Glutamatergic neuron (in vitro differentiated cells): ENCODE results near the gene OLFM2. TPM values are rescaled to one million over a fixed set of nuclear protein-coding genes. Genes with fewer than 3 reads are reported as not detected.

Experiments used
- DNase-seq: peaks from one replicate; pipeline ENCODE4 v3.0.0; 2022
- H3K27ac Mint-ChIP-seq: one replicate; pipeline ENCODE4 v1.8.0; 2020; ENCODE audit warnings: mild to moderate bottlenecking, mixed read lengths, inconsistent platforms; ENCODE audit not compliant: unreplicated experiment
- H3K27me3 Mint-ChIP-seq: one replicate; pipeline ENCODE4 v1.8.0; 2020; ENCODE audit warnings: mild to moderate bottlenecking, moderate library complexity, mixed read lengths, inconsistent platforms; ENCODE audit not compliant: unreplicated experiment
- H3K36me3 Mint-ChIP-seq: one replicate; pipeline ENCODE4 v1.8.0; 2020; ENCODE audit warnings: mild to moderate bottlenecking, mixed read lengths, inconsistent platforms; ENCODE audit not compliant: unreplicated experiment
- H3K4me1 Mint-ChIP-seq: one replicate; pipeline ENCODE4 v1.8.0; 2020; ENCODE audit warnings: mild to moderate bottlenecking, low read depth, mixed read lengths, inconsistent platforms; ENCODE audit not compliant: unreplicated experiment
- H3K4me3 Mint-ChIP-seq: one replicate; pipeline ENCODE4 v1.8.0; 2020; ENCODE audit warnings: mild to moderate bottlenecking, mixed read lengths, inconsistent platforms; ENCODE audit not compliant: unreplicated experiment
- H3K9me3 Mint-ChIP-seq: one replicate; pipeline ENCODE4 v1.8.0; 2020; ENCODE audit warnings: mild to moderate bottlenecking, moderate library complexity, mixed read lengths, inconsistent platforms; ENCODE audit not compliant: unreplicated experiment
- CTCF ChIP-seq: fragments of 200-600 bp; sonication (generic); IDR thresholded peaks from one replicate; pipeline ENCODE4 v1.5.0; 2021; ENCODE audit not compliant: partially characterized antibody, unreplicated experiment
- long read RNA-seq: library from polyadenylated mRNA; unstranded; transcript quantifications from one replicate; pipeline ENCODE4 v2.0.0, GENCODE V29; 2020; ENCODE audit not compliant: unreplicated experiment
- total RNA-seq: library from RNA; stranded (reverse); fragmentation: NEBNext Ultra II Directional; extraction: Animal tissue kit (Norgen Biotek cat#: 25700); gene quantifications from one replicate; pipeline ENCODE4 v1.2.1, GENCODE V29; 2021; ENCODE audit not compliant: unreplicated experiment

OLFM2 gene
- 19.5 TPM for total RNA-seq
- long read RNA-seq = 0 reads

DNA sequence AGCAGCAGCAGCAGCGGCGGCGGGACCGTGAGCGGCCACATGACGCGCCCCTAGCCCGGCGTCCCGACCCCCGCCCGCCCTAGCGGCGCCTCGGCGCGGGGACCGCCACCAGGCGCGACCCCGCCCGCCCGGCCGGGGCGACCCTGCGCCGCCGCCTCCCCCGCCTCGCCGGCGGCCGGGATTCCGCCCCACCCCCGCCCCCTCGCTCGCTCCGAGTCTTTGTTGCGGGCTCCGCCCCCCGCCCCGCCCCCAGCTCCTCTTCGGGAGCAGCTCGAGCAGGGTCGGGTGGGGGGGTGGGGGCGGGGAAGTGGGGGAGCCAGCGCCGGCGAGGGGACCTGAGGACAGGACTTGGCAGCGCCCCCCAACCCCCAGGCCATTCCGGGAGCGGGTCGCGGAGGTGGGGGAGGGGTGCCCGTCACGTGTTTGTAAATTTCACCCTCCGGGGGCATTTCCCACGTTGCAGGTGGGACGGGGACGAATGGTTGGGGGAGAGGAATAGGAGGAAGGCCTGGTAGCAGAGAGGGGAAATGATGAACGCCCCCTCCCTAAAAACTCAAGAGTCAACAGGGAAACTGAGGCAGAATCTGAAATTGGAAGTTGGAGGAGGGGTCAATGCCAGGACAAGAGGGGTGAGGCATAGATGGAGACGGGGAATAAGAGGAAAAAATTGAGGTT is at the start of gene OLFM2:
TSS of gene OLFM2 (minus strand) at position 190 of the 675 bp plus-strand sequence. CDS start at position 41, 149 bp downstream.
- Mint-ChIP-seq H3K4me3 (peak within 1 kb of the TSS; percentile 90), H3K4me1 (peaks cover 9% of the 10 kb centered on the region), H3K27me3 (peaks cover 25% of the 10 kb centered on the region), H3K9me3 (peaks cover 9% of the 10 kb centered on the region), H3K27ac (no peak within 1 kb of the TSS), H3K36me3 (no peaks in the 10 kb centered on the region)
- no peak for TF ChIP-seq CTCF
- DNase-seq = peak; percentile 73

DNA sequence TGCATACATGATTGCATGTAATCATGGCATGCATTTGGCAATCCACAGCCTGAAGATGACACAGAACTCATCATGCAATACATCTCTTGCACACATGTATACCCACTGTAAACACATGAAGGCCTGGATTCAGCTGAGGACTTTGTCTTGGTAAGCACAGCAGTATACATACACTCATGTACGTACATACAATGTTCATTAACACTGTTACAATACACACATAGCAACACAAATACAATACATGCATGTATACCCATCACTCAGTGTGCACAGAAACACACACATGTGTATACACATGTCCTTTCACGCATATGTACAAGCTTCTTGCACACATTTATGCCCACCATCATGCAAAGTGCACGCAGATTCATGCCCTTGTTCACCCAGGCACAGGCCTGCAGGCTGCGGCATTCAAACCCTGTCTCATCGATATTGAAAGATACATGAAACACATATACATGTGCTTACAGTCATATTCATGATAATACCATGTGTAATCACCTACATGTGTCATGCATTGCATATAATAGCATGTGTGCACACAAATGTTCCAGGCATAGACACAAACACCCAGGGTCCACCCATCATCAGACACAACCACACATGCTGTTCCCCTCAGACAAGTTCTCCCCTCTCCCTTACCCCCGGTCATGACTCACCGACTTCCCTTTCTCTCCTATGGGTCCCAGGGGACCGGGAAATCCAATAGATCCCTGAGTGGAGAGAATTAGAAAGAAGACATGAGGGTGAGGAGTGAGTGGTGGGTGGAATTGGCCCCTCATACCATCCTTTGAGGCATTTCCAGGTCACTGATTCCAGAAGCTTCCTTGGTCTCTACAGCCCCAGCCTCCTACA is 45.3 kb upstream of the OLFM2 start:
- no peak overlapping the region for H3K4me3 Mint-ChIP-seq
- H3K27me3 Mint-ChIP-seq = peaks cover 6% of the 10 kb centered on the region
- H3K9me3 Mint-ChIP-seq = peaks cover 5% of the 10 kb centered on the region
- no peaks in the 10 kb centered on the region for H3K4me1 Mint-ChIP-seq
- H3K27ac Mint-ChIP-seq = no peak overlapping the region
- no peak for TF ChIP-seq CTCF
- DNase-seq = no peak
- H3K36me3 Mint-ChIP-seq = no peaks in the 10 kb centered on the region

DNA sequence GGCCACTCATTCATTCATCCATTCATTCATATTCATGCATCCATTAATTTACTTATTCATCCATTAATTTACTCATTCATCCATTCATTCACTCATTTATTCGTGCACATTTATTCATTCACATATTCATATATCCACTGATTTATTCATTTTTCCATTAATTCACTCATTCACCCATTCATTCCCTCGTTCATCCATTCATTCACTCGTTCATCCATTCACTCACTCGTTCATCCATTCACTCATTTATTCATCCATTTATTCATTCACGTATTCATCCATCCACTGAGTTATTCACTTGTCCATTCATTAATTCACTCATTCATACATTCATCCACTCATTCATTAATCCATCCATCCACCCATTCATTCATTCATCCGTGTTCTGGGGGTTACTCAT is 35.8 kb upstream of the OLFM2 start:
- peaks cover 5% of the 10 kb centered on the region for H3K9me3 Mint-ChIP-seq
- H3K27ac Mint-ChIP-seq = no peak overlapping the region
- peaks cover 6% of the 10 kb centered on the region for H3K27me3 Mint-ChIP-seq
- peak overlapping the region; percentile 7 for H3K4me3 Mint-ChIP-seq
- H3K4me1 Mint-ChIP-seq = no peaks in the 10 kb centered on the region
- peaks cover 4% of the 10 kb centered on the region for H3K36me3 Mint-ChIP-seq
- no peak for DNase-seq
- no peak for TF ChIP-seq CTCF

GRCh38 chr19:9971166-9971897 is 35.0 kb upstream of the OLFM2 start:
- Mint-ChIP-seq H3K9me3 (peaks cover 5% of the 10 kb centered on the region), H3K36me3 (peaks cover 4% of the 10 kb centered on the region), H3K4me3 (no peak overlapping the region), H3K4me1 (no peaks in the 10 kb centered on the region), H3K27ac (no peak overlapping the region), H3K27me3 (peaks cover 9% of the 10 kb centered on the region)
- DNase-seq = no peak
- TF ChIP-seq CTCF = no peak
